H9 (cell line): Measurements from ENCODE around the gene RAB7B. TPM values are rescaled to one million over a fixed set of nuclear protein-coding genes. Genes with fewer than 3 reads are reported as not detected.

Experiments used
- DNase-seq: peaks from one replicate; pipeline ENCODE4 v3.0.0-alpha.2; 2017
- H2AFZ ChIP-seq: one replicate; pipeline ENCODE4 v1.6.1; 2013; ENCODE audit warnings: mild to moderate bottlenecking, low read length, control low read depth, moderate library complexity
- H2AK5ac ChIP-seq: 2 replicates; pipeline ENCODE4 v1.6.1; 2013; ENCODE audit warnings: low read length, control low read depth, mixed read lengths; ENCODE audit not compliant: insufficient read length
- H2BK120ac ChIP-seq: one replicate; pipeline ENCODE4 v1.6.1; 2013; ENCODE audit warnings: low read depth, mild to moderate bottlenecking, low read length, control low read depth, inconsistent platforms; ENCODE audit not compliant: poor library complexity, severe bottlenecking
- H2BK12ac ChIP-seq: 2 replicates; pipeline ENCODE4 v1.6.1; 2013; ENCODE audit warnings: low read length, control low read depth, mixed read lengths, low read depth; ENCODE audit not compliant: insufficient read length
- H2BK15ac ChIP-seq: 2 replicates; pipeline ENCODE4 v1.6.1; 2013; ENCODE audit warnings: low read depth, low read length, control low read depth
- H2BK20ac ChIP-seq: one replicate; pipeline ENCODE4 v1.6.1; 2013; ENCODE audit warnings: low read depth, mild to moderate bottlenecking, low read length, control low read depth, inconsistent platforms; ENCODE audit not compliant: poor library complexity, severe bottlenecking
- H2BK5ac ChIP-seq: 2 replicates; pipeline ENCODE4 v1.6.1; 2013; ENCODE audit warnings: low read length, control low read depth, mixed read lengths; ENCODE audit not compliant: insufficient read length
- H3K14ac ChIP-seq: 2 replicates; pipeline ENCODE4 v1.6.1; 2013; ENCODE audit warnings: low read length, control low read depth; ENCODE audit not compliant: insufficient read depth
- H3K18ac ChIP-seq: 2 replicates; pipeline ENCODE4 v1.6.1; 2013; ENCODE audit warnings: low read depth, mild to moderate bottlenecking, mixed read lengths, low read length, control low read depth; ENCODE audit not compliant: insufficient read length
- H3K23ac ChIP-seq: 2 replicates; pipeline ENCODE4 v1.6.1; 2013; ENCODE audit warnings: low read length, control low read depth, mixed read lengths, low read depth; ENCODE audit not compliant: insufficient read length
- H3K23me2 ChIP-seq: 2 replicates; pipeline ENCODE4 v1.6.1; 2013; ENCODE audit warnings: low read depth, mild to moderate bottlenecking, mixed read lengths, low read length, control low read depth; ENCODE audit not compliant: insufficient read length, poor library complexity, severe bottlenecking
- H3K27ac ChIP-seq: 2 replicates; pipeline ENCODE4 v1.5.1; 2013; ENCODE audit warnings: low read length, control low read depth, mixed read lengths, low read depth; ENCODE audit not compliant: insufficient read length
- H3K27me3 ChIP-seq: 2 replicates; pipeline ENCODE4 v1.6.1; 2013; ENCODE audit warnings: low read length, control low read depth, inconsistent platforms; ENCODE audit not compliant: insufficient read depth
- H3K4ac ChIP-seq: 2 replicates; pipeline ENCODE4 v1.6.1; 2013; ENCODE audit warnings: low read depth, mild to moderate bottlenecking, control low read depth, inconsistent platforms, low read length, moderate library complexity
- H3K4me1 ChIP-seq: 2 replicates; pipeline ENCODE4 v1.6.1; 2013; ENCODE audit warnings: low read length, control low read depth, inconsistent platforms; ENCODE audit not compliant: insufficient read depth
- H3K4me2 ChIP-seq: 2 replicates; pipeline ENCODE4 v1.6.1; 2013; ENCODE audit warnings: low read length, control low read depth, mixed read lengths; ENCODE audit not compliant: insufficient read length, insufficient read depth
- H3K56ac ChIP-seq: 2 replicates; pipeline ENCODE4 v1.6.1; 2013; ENCODE audit warnings: low read depth, mild to moderate bottlenecking, mixed read lengths, low read length, control low read depth; ENCODE audit not compliant: insufficient read length
- H3K79me1 ChIP-seq: 2 replicates; pipeline ENCODE4 v1.6.1; 2013; ENCODE audit warnings: low read depth, mild to moderate bottlenecking, moderate library complexity, low read length, control low read depth, inconsistent platforms; ENCODE audit not compliant: insufficient read depth, poor library complexity, severe bottlenecking
- H3K79me2 ChIP-seq: 2 replicates; pipeline ENCODE4 v1.6.1; 2013; ENCODE audit warnings: low read length, control low read depth, inconsistent platforms; ENCODE audit not compliant: insufficient read depth
- H3K9ac ChIP-seq: 2 replicates; pipeline ENCODE4 v1.6.1; 2013; ENCODE audit warnings: low read length, control low read depth, mixed read lengths; ENCODE audit not compliant: insufficient read length; ENCODE audit errors: extremely low read depth
- H3K9me3 ChIP-seq: one replicate; pipeline ENCODE4 v1.6.1; 2013; ENCODE audit warnings: low read depth, low read length, inconsistent platforms; ENCODE audit not compliant: control insufficient read depth
- H3T11ph ChIP-seq: one replicate; pipeline ENCODE4 v1.6.1; 2013; ENCODE audit warnings: mild to moderate bottlenecking, low read length, control low read depth, inconsistent platforms
- H4K20me1 ChIP-seq: one replicate; pipeline ENCODE4 v1.6.1; 2013; ENCODE audit not compliant: control insufficient read depth, insufficient read length, insufficient read depth
- H4K5ac ChIP-seq: 2 replicates; pipeline ENCODE4 v1.6.1; 2013; ENCODE audit warnings: low read depth, mild to moderate bottlenecking, mixed read lengths, low read length, control low read depth; ENCODE audit not compliant: insufficient read length
- H4K8ac ChIP-seq: replicated peaks from 2 replicates; pipeline ENCODE4 v1.6.1; 2013; ENCODE audit warnings: low read length, control low read depth, mixed read lengths, low read depth; ENCODE audit not compliant: insufficient read length
- H4K91ac ChIP-seq: 2 replicates; pipeline ENCODE4 v1.6.1; 2013; ENCODE audit warnings: low read depth, mild to moderate bottlenecking, moderate library complexity, mixed read lengths, low read length, control low read depth; ENCODE audit not compliant: insufficient read length
- H3K27ac Mint-ChIP-seq, 3 experiments: 2 replicates in 2 of 3; 3 replicates in 1 of 3; pipeline ENCODE4 v1.8.0; 2020 to 2021; ENCODE audit warnings: mixed read lengths in 3 of 3, mild to moderate bottlenecking in 1 of 3, moderate library complexity in 1 of 3
- H3K27me3 Mint-ChIP-seq: 2 replicates; pipeline ENCODE4 v1.8.0; 2021; ENCODE audit warnings: low read depth, mild to moderate bottlenecking, moderate library complexity, mixed read lengths
- H3K36me3 Mint-ChIP-seq, 3 experiments: 2 replicates in 2 of 3; 3 replicates in 1 of 3; pipeline ENCODE4 v1.8.0; 2020 to 2021; ENCODE audit warnings: low read depth in 3 of 3, mixed read lengths in 3 of 3; ENCODE audit not compliant: insufficient read depth in 1 of 3
- H3K4me1 Mint-ChIP-seq, 2 experiments: 2 replicates each; pipeline ENCODE4 v1.8.0; 2020; ENCODE audit warnings: mixed read lengths in 2 of 2
- H3K4me3 Mint-ChIP-seq, 2 experiments: 2 replicates in 1 of 2; 3 replicates in 1 of 2; pipeline ENCODE4 v1.8.0; 2020 to 2021; ENCODE audit warnings: mild to moderate bottlenecking in 2 of 2, mixed read lengths in 2 of 2, moderate library complexity in 1 of 2
- H3K9me3 Mint-ChIP-seq, 2 experiments: 2 replicates in 1 of 2; 3 replicates in 1 of 2; pipeline ENCODE4 v1.8.0; 2020; ENCODE audit warnings: mild to moderate bottlenecking in 2 of 2, mixed read lengths in 2 of 2, moderate library complexity in 1 of 2
- WGBS: extraction: QIAGEN DNeasy Blood & Tissue Kit; methylation state at CpG from one replicate; pipeline ENCODE4 v1.1.7; 2013; ENCODE audit warnings: missing lambda C conversion rate, low lambda C conversion rate, mixed read lengths; ENCODE audit not compliant: insufficient read length; ENCODE audit errors: extremely low coverage; 5-methylcytosine and 5-hydroxymethylcytosine counted together
- total RNA-seq: library from RNA; stranded (reverse); gene quantifications from 2 replicates; pipeline ENCODE4 v1.2.1, GENCODE V29; 2021
- TF ChIP-seq, protein P1 (sequence below): fragments of 200-600 bp; sonication (generic); conservative IDR thresholded peaks from 3 replicates; pipeline ENCODE4 v1.8.0; 2021; ENCODE audit warnings: antibody characterized with exemption, mild to moderate bottlenecking

The RAB7B gene
- total RNA-seq, 1 experiment from 2014 or later = 0.68 TPM

- Histone ChIP-seq H2BK12ac (no peak overlapping the region), H3K23me2 (no peaks in the 10 kb centered on the region), H3K4ac (no peak overlapping the region), H3K9ac (no peak overlapping the region), H3K9me3 (no peaks in the 10 kb centered on the region), H4K8ac (no peak overlapping the region), H2AFZ (no peak overlapping the region), H2BK120ac (no peak overlapping the region), H3K79me1 (no peaks in the 10 kb centered on the region), H4K5ac (no peak overlapping the region), H4K91ac (no peak overlapping the region), H2AK5ac (no peak overlapping the region), H3K27me3 (no peaks in the 10 kb centered on the region), H3K27ac (no peak overlapping the region), H3K23ac (no peak overlapping the region), H3K56ac (no peak overlapping the region), H3K79me2 (no peaks in the 10 kb centered on the region), H3K18ac (no peak overlapping the region), H3K4me2 (no peak overlapping the region), H4K20me1 (no peaks in the 10 kb centered on the region), H2BK20ac (no peak overlapping the region), H2BK15ac (no peak overlapping the region), H3T11ph (no peak overlapping the region), H2BK5ac (no peak overlapping the region), H3K4me1 (0 out of 2 replicates have a peak, but pooled peaks cover 6% of the 10 kb centered on the region), H3K14ac (no peak overlapping the region; the same call in 1 of the 2 replicates)
- peaks cover 13% of the 10 kb centered on the region for H3K27me3 Mint-ChIP-seq
- no peaks in the 10 kb centered on the region for H3K36me3 Mint-ChIP-seq
- TF ChIP-seq, protein P1, sequence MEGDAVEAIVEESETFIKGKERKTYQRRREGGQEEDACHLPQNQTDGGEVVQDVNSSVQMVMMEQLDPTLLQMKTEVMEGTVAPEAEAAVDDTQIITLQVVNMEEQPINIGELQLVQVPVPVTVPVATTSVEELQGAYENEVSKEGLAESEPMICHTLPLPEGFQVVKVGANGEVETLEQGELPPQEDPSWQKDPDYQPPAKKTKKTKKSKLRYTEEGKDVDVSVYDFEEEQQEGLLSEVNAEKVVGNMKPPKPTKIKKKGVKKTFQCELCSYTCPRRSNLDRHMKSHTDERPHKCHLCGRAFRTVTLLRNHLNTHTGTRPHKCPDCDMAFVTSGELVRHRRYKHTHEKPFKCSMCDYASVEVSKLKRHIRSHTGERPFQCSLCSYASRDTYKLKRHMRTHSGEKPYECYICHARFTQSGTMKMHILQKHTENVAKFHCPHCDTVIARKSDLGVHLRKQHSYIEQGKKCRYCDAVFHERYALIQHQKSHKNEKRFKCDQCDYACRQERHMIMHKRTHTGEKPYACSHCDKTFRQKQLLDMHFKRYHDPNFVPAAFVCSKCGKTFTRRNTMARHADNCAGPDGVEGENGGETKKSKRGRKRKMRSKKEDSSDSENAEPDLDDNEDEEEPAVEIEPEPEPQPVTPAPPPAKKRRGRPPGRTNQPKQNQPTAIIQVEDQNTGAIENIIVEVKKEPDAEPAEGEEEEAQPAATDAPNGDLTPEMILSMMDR = no peak
- peaks cover 17 to 29% of the 10 kb centered on the region in 2 experiments for H3K4me1 Mint-ChIP-seq
- no peak overlapping the region for H3K27ac Mint-ChIP-seq
- H3K9me3 Mint-ChIP-seq = no peaks in the 10 kb centered on the region; a peak in 1 of 5 replicates
- no peak for DNase-seq
- H3K4me3 Mint-ChIP-seq = no peak overlapping the region
- WGBS = no CpG with 5 or more reads among the region's 1 CpG
Measured at GRCh38 chr1:205951746-205952145, 51.4 kb downstream of the RAB7B start.
